Mesodermal cell (in vitro differentiated cells): ENCODE results near the gene RAMP3. TPM values are rescaled to one million over a fixed set of nuclear protein-coding genes. Genes with fewer than 3 reads are reported as not detected.
"Not testable (repeated sequence)": the region's sequence is repeated elsewhere in the genome, so short reads cannot be mapped to it uniquely, and the experiment has no call there.

ENCODE experiments used
- H3K27ac ChIP-seq: 2 replicates; pipeline ENCODE4 v1.7.0; 2013; ENCODE audit warnings: mild to moderate bottlenecking, low read depth, low read length, moderate library complexity; ENCODE audit not compliant: severe bottlenecking
- H3K36me3 ChIP-seq: 2 replicates; pipeline ENCODE4 v1.7.1; 2013; ENCODE audit warnings: mild to moderate bottlenecking, low read length, moderate library complexity; ENCODE audit not compliant: control insufficient read depth, insufficient read depth
- H3K4me1 ChIP-seq: one replicate; pipeline ENCODE4 v1.7.1; 2013; ENCODE audit warnings: mild to moderate bottlenecking, low read length; ENCODE audit not compliant: insufficient read depth, control insufficient read depth, poor library complexity, severe bottlenecking
- H3K4me3 ChIP-seq: 2 replicates; pipeline ENCODE4 v1.7.0; 2013; ENCODE audit warnings: low read length, control low read depth, mild to moderate bottlenecking; ENCODE audit not compliant: insufficient read depth, poor library complexity, severe bottlenecking; ENCODE audit errors: extremely low read depth
- H3K9me3 ChIP-seq: 2 replicates; pipeline ENCODE4 v1.7.1; 2013; ENCODE audit warnings: mild to moderate bottlenecking, low read length, moderate library complexity; ENCODE audit not compliant: control insufficient read depth
- WGBS, 2 experiments: methylation state at CpG; one replicate each; pipeline ENCODE4 v1.1.5; 2013; ENCODE audit warnings: missing lambda C conversion rate in 2 of 2; ENCODE audit not compliant: insufficient coverage in 2 of 2; 5-methylcytosine and 5-hydroxymethylcytosine counted together
- polyA plus RNA-seq, 2 experiments: library from polyadenylated mRNA; stranded (reverse); fragments of 50-300 nt; gene quantifications; one replicate each; pipeline ENCODE4 v1.2.3, GENCODE V29; 2013

The RAMP3 gene, protein sequence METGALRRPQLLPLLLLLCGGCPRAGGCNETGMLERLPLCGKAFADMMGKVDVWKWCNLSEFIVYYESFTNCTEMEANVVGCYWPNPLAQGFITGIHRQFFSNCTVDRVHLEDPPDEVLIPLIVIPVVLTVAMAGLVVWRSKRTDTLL
- not detected for polyA plus RNA-seq (2013, experiment 1 of 2)
- polyA plus RNA-seq (2013, experiment 2 of 2): not detected

DNA sequence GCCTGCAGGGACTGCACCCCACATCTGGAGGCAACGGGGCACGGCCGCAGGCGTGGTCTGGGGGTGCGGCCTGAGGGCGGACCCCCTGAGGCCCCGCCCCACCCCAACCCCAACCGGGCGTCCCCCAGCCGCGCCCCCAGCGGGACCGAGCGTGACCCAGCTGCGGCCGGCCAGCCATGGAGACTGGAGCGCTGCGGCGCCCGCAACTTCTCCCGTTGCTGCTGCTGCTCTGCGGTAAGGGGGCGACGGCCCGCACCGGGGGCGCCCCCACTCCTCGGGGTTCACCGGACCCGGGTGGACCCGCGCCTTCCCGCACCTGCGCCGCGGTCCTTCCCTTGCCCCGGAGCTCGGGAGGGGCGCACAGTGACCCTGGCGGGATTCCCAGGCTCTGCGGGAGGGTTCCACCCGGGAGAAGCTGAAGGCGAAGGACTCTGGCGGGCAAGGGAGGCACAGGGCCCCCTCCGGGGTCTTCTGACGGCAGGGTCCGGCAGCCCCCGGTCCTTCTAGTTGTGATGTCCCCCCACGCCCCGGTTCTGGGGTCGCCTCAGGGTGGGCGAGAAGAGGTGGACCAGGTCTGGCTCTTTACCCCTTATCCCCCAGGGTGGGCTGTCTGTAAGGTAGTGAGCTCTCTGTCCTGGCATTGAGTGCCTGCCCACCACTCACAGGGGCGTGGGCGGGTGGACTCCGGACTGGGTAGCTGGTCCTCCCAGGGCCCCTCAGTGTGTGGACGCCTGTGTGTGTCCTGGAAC is at the start of gene RAMP3:
Gene RAMP3 (plus strand): TSS at position 139 of the 749 bp plus-strand sequence. CDS start 38 bp downstream, at position 177.
- H3K4me1 ChIP-seq: peaks cover 7% of the 10 kb centered on the region
- no peaks in the 10 kb centered on the region for H3K9me3 ChIP-seq
- no peaks in the 10 kb centered on the region for H3K36me3 ChIP-seq
- no peak within 1 kb of the TSS for H3K4me3 ChIP-seq
- H3K27ac ChIP-seq: no peak within 1 kb of the TSS
- WGBS, 2 experiments: 11 to 13% methylated on average over 32 to 33 of the region's 56 CpGs

DNA sequence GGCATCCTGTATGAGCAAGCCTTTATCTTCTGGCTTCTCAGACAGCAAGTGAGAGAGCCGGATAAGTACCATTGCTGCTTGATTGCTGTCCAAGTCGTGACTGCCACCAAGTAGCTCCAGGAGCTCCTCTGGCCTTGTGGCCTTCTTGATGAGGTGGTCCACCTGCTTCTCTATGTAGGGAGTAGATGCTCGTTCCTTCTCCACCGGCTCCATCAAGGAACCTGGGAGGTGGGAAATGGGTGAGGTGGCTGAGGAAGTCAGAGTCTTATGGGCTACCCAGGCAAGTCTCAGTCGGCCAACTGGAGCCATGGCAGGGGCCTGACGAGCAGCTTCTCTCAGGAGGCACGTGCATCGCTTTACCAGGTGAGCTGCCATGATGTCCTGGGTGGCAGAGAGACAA is 48.7 kb upstream of the RAMP3 start:
- Histone ChIP-seq H3K9me3 (no peaks in the 10 kb centered on the region), H3K4me3 (no peak overlapping the region), H3K27ac (no peak overlapping the region), H3K36me3 (peaks cover 60% of the 10 kb centered on the region), H3K4me1 (peaks cover 16% of the 10 kb centered on the region)
- 94 to 98% methylated on average over 6 to 7 of the region's 8 CpGs for WGBS, 2 experiments

DNA sequence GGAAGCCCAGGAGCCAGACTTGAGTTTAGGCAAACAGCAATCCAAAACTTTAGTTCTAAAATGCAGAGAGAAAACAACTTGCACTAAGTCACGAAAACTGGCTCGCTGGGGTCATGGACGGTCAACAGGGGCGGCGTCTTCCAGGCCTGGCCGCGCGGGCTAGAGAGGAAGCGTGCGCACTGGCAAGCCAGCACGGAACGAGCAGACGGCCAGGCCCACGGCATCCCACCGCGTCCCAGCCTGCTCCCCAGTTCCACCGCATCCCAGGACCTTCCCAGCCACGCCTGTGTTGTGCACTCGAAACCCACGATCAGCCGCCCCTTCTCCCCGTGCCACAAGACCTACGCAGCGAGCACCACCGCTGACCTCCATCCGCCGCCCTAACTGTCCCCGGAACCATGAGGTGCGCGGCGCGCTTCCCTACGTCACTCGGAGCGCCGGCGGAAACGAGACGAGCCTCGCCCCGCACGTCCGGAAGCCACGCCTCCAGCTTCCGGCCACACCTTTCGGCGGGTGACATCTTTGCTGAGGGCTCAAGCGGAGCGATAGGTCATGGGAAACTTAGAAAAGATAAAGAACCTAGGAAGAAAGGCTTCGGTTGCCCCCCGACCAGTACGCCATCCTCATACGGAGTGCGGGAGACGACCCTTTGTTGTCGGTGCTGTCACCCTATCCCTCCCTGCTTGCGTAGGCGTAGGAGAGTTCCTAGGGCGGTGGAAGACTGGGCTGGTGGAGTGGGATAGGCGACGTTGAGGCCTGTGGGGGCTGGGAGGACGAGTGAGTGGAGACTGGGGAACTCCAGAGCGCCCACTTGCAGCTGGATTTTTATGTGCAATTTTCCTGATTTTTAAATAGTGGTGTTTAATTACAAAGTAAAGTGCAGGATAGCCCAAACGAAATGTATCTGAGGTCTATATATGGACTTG is 46.0 kb upstream of the RAMP3 start, which contains the start of gene TBRG4:
Gene TBRG4 (minus strand): TSS at position 400 of the 926 bp plus-strand sequence. CDS start 2,460 bp downstream, outside the sequence.
- WGBS, 2 experiments: 0 to 1% methylated on average over 56 of the region's 64 CpGs
- Histone ChIP-seq H3K4me3 (peak within 1 kb of the TSS; percentile 86), H3K4me1 (peaks cover 16% of the 10 kb centered on the region), H3K9me3 (no peaks in the 10 kb centered on the region), H3K36me3 (peaks cover 33% of the 10 kb centered on the region), H3K27ac (peak within 1 kb of the TSS; percentile 98)

DNA sequence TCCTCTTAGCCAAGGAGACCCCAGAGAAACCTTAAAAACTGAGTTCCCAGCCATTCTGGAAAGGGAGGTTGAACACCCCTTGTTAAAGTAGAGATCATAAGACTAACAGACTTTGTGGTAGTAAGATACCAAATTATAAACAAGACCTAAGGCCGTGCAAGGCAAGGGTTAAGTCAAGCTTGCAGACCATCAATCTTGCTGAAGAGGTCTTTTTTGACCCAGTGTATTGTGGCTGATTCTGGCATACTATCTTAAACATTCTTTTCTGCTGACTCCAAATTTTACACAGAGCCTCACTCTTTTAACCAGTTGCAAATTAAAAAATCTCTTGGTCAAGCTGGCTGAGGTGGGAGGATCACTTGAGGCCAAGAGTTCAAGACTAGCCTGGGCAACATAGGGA is 44.9 kb upstream of the RAMP3 start:
- WGBS, 2 experiments: 100% methylated on average over 1 of the region's 1 CpG; no CpG with 5 or more reads in 1 of the 2 experiments
- Histone ChIP-seq H3K9me3 (no peaks in the 10 kb centered on the region), H3K27ac (peak overlapping the region; percentile 98), H3K4me1 (peaks cover 12% of the 10 kb centered on the region), H3K36me3 (peaks cover 22% of the 10 kb centered on the region), H3K4me3 (peak overlapping the region; percentile 86)

DNA sequence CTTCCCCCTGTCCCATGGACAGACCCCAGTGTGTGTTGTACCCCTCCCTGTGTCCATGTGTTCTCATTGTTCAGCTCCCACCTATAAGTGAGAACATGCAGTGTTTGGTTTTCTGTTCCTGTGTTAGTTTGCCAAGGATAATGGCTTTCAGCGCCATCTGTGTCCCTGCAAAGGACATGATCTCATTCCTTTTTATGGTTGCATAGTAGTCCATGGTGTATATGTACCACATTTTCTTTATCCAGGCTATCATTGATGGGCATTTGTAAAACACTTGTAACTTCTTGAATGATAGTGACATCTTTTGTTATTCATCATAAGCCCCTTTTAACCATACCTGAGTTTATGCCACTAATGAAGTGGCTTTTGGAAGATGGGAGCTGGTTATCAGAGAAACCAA is 43.3 kb upstream of the RAMP3 start:
- not testable (repeated sequence) for H3K4me1 ChIP-seq, H3K27ac ChIP-seq, H3K9me3 ChIP-seq, H3K4me3 ChIP-seq, H3K36me3 ChIP-seq
- WGBS, 2 experiments: 100% methylated on average over 1 of the region's 1 CpG; no CpG with 5 or more reads in 1 of the 2 experiments

DNA sequence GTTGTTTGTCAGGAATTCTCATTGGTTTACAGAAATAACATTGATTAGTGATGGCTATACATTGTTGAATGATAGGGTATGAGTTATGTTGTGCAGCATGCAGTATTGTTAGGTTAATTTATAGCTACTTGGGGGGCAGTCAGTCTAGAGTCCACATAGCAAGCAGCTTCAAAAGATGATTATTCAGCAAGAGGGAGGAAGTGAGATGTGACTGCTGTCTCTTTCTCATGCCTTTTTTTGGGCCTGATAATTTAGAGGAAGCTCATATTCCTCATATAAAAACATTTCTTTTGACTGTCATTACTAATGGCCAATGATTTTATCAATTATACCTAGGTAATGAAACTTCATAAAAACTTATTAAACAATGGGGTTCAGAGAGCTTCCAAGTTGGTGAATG is 42.7 kb upstream of the RAMP3 start:
- no peak overlapping the region for H3K4me3 ChIP-seq
- H3K27ac ChIP-seq: no peak overlapping the region
- H3K9me3 ChIP-seq: no peaks in the 10 kb centered on the region
- peaks cover 3% of the 10 kb centered on the region for H3K36me3 ChIP-seq
- H3K4me1 ChIP-seq: peaks cover 6% of the 10 kb centered on the region

DNA sequence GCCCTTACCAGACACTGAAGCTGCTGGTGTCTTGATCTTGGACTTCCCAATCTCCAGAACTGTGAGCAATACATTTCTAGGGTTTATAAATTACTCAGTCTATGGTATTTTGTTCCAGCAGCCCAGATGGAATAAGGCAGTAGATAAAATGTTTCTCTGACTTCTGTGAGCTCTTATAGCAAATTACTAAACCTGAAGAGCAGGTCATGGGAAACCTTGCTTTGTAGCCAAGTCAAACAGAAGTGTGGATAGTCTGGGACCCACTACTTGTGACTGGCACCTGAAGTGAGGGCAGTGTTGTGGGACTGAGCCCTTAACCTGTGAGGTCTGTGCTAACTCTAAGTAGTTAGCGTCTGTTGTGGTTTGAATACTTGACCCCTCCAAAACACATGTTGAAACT is 41.5 kb upstream of the RAMP3 start:
- no peaks in the 10 kb centered on the region for H3K9me3 ChIP-seq
- no peaks in the 10 kb centered on the region for H3K36me3 ChIP-seq
- no CpG with 5 or more reads among the region's 1 CpG for WGBS, 2 experiments
- no peak overlapping the region for H3K4me3 ChIP-seq
- H3K4me1 ChIP-seq: no peaks in the 10 kb centered on the region
- H3K27ac ChIP-seq: no peak overlapping the region

DNA sequence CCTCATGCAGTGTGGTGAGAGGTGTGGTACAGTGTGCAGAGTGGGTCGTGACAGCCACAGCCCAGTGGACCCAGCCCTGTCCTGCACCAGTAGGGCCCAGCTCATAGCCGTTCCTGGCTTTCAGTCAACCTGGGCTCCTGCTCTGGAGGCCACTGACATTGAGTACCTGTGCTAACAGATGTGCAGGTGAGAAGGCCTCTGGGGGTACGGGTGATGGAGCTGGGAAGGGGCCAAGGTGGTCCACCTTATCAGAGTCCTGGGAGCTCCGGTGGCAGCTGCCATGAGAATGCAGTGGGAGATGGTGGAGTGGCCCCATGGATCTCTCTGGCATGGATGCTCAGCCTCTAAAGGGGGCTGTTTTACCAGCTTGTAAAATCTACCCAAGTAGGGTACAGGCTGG is 40.0 kb upstream of the RAMP3 start:
- H3K36me3 ChIP-seq: no peaks in the 10 kb centered on the region
- WGBS, 2 experiments: 72 to 78% methylated on average over 4 of the region's 4 CpGs
- H3K4me1 ChIP-seq: no peaks in the 10 kb centered on the region

DNA sequence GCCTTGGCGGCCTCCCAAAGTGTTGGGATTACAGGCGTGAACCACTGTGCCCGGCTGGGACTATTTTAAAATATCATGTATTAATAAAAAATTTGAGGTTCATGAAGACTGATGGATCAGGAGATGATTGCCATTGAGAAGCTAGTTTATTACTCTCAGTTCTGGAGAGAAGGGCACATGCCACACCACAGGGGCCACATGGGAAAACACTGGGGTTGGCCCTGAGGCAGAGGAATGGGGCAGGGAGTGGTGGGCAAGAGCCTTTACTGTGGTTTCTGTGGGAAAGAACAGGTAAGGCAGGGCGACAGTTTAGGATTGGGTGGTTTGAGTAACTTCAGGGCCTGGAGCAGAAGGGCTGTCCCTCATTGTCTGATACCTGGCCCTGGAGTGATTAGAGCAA is 39.3 kb upstream of the RAMP3 start:
- H3K36me3 ChIP-seq: no peaks in the 10 kb centered on the region

More for the DNA sequence above, 40.0 kb upstream of the RAMP3 start:
- no peak overlapping the region for H3K27ac ChIP-seq
- no peak overlapping the region for H3K4me3 ChIP-seq
- no peaks in the 10 kb centered on the region for H3K9me3 ChIP-seq

DNA sequence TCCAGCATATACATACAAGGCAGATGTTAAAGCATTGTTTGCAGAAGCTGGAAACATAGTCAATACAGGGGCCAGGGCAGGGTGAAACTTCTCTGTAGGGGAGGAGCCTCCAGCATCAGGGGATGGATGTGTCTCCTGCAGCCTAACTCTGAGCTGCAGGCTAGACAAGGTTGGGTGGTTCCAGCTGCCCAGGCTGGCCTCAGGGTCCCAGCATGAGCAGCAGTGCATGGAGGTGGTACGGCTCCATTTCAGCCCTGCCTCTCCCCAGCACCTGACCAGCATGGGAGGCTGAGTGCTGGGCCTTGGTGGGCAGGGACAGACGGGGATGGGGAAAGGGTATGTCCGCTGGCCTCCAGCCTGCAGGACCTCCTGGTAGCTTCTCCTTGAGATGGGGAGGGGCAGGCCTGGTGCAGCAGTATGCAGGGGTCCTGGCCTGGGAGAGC is 38.7 kb upstream of the RAMP3 start:
- Histone ChIP-seq H3K36me3 (no peaks in the 10 kb centered on the region), H3K27ac (no peak overlapping the region), H3K4me1 (no peaks in the 10 kb centered on the region), H3K9me3 (no peaks in the 10 kb centered on the region), H3K4me3 (no peak overlapping the region)
- WGBS, 2 experiments: 81 to 94% methylated on average over 2 to 3 of the region's 3 CpGs

More for the DNA sequence above, 39.3 kb upstream of the RAMP3 start:
- WGBS, 2 experiments: 90 to 100% methylated on average over 1 of the region's 4 CpGs
- Histone ChIP-seq H3K4me1 (no peaks in the 10 kb centered on the region), H3K4me3 (no peak overlapping the region), H3K9me3 (no peaks in the 10 kb centered on the region), H3K27ac (no peak overlapping the region)
